ENCODE data around the gene RAB35.

- TF ChIP-seq, protein P1, sequence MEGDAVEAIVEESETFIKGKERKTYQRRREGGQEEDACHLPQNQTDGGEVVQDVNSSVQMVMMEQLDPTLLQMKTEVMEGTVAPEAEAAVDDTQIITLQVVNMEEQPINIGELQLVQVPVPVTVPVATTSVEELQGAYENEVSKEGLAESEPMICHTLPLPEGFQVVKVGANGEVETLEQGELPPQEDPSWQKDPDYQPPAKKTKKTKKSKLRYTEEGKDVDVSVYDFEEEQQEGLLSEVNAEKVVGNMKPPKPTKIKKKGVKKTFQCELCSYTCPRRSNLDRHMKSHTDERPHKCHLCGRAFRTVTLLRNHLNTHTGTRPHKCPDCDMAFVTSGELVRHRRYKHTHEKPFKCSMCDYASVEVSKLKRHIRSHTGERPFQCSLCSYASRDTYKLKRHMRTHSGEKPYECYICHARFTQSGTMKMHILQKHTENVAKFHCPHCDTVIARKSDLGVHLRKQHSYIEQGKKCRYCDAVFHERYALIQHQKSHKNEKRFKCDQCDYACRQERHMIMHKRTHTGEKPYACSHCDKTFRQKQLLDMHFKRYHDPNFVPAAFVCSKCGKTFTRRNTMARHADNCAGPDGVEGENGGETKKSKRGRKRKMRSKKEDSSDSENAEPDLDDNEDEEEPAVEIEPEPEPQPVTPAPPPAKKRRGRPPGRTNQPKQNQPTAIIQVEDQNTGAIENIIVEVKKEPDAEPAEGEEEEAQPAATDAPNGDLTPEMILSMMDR (IDR thresholded peaks at IDR 0.05) = no peak
- no peak for TF ChIP-seq POLR2A (IDR thresholded peaks at IDR 0.05)
Measured at GRCh38 chr12:120102189-120103043, 14.1 kb downstream of the RAB35 start.
